KMS-11 (cell line): ENCODE measurements around the gene RHEBL1.

ENCODE experiments used
- H2AFZ ChIP-seq: fragments of 200-600 bp; sonication (generic); 2 replicates; pipeline ENCODE4 v1.6.1; 2016; ENCODE audit warnings: antibody characterized with exemption, mixed run types, low read depth
- H3K27ac ChIP-seq: fragments of 200-600 bp; sonication (generic); 2 replicates; pipeline ENCODE4 v1.6.1; 2016; ENCODE audit warnings: mild to moderate bottlenecking, mixed run types
- H3K27me3 ChIP-seq: fragments of 200-600 bp; sonication (generic); 2 replicates; pipeline ENCODE4 v1.6.1; 2017; ENCODE audit warnings: mild to moderate bottlenecking, low read depth, mixed run types, moderate library complexity; ENCODE audit not compliant: insufficient read depth
- H3K36me3 ChIP-seq: fragments of 200-600 bp; sonication (generic); 2 replicates; pipeline ENCODE4 v1.6.1; 2017; ENCODE audit warnings: mild to moderate bottlenecking, mixed run types; ENCODE audit not compliant: insufficient read depth
- H3K4me1 ChIP-seq: fragments of 200-600 bp; sonication (generic); 2 replicates; pipeline ENCODE4 v1.6.1; 2016; ENCODE audit warnings: mild to moderate bottlenecking, low read depth, mixed run types; ENCODE audit not compliant: poor library complexity, severe bottlenecking
- H3K4me2 ChIP-seq: fragments of 200-600 bp; sonication (generic); 2 replicates; pipeline ENCODE4 v1.7.0; 2016; ENCODE audit warnings: mild to moderate bottlenecking, mixed run types
- H3K4me3 ChIP-seq: fragments of 200-600 bp; sonication (generic); IDR thresholded peaks from 2 replicates; pipeline ENCODE4 v1.6.1; 2017; ENCODE audit warnings: low read depth, low read length, mixed read lengths; ENCODE audit not compliant: insufficient read depth
- H3K79me2 ChIP-seq: fragments of 200-600 bp; sonication (generic); 2 replicates; pipeline ENCODE4 v1.6.1; 2016; ENCODE audit warnings: low read depth, mixed run types; ENCODE audit not compliant: insufficient read depth
- H3K9ac ChIP-seq: fragments of 200-600 bp; sonication (generic); 2 replicates; pipeline ENCODE4 v1.6.1; 2016; ENCODE audit warnings: mild to moderate bottlenecking, mixed run types
- H4K20me1 ChIP-seq: fragments of 200-600 bp; sonication (generic); 2 replicates; pipeline ENCODE4 v1.6.1; 2016; ENCODE audit warnings: mild to moderate bottlenecking, mixed run types; ENCODE audit not compliant: insufficient read depth
- TF ChIP-seq, protein P1 (sequence below): fragments of 200-600 bp; sonication (generic); conservative IDR thresholded peaks from 2 replicates; pipeline ENCODE4 v1.6.1; 2017; ENCODE audit warnings: low read depth, mild to moderate bottlenecking, antibody characterized with exemption, low read length, moderate library complexity, mixed read lengths

RHEBL1 gene

GRCh38 chr12:49055978-49056754, 13.6 kb downstream of the RHEBL1 start:
- no peak overlapping the region for H3K27ac ChIP-seq
- peaks cover 27% of the 10 kb centered on the region for H3K4me1 ChIP-seq
- peak overlapping the region; percentile 84; the same call in 1 of the 2 replicates for H3K4me2 ChIP-seq
- no peaks in the 10 kb centered on the region for H3K27me3 ChIP-seq
- H3K36me3 ChIP-seq, result peaks cover 15% of the 10 kb centered on the region; the same call in 1 of the 2 replicates
- TF ChIP-seq, protein P1, sequence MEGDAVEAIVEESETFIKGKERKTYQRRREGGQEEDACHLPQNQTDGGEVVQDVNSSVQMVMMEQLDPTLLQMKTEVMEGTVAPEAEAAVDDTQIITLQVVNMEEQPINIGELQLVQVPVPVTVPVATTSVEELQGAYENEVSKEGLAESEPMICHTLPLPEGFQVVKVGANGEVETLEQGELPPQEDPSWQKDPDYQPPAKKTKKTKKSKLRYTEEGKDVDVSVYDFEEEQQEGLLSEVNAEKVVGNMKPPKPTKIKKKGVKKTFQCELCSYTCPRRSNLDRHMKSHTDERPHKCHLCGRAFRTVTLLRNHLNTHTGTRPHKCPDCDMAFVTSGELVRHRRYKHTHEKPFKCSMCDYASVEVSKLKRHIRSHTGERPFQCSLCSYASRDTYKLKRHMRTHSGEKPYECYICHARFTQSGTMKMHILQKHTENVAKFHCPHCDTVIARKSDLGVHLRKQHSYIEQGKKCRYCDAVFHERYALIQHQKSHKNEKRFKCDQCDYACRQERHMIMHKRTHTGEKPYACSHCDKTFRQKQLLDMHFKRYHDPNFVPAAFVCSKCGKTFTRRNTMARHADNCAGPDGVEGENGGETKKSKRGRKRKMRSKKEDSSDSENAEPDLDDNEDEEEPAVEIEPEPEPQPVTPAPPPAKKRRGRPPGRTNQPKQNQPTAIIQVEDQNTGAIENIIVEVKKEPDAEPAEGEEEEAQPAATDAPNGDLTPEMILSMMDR, result no peak
- H3K9ac ChIP-seq, result no peak overlapping the region
- H2AFZ ChIP-seq, result no peak overlapping the region
- peaks cover 29% of the 10 kb centered on the region for H4K20me1 ChIP-seq
- H3K4me3 ChIP-seq, result no peak overlapping the region
- peaks cover 61% of the 10 kb centered on the region for H3K79me2 ChIP-seq

DNA sequence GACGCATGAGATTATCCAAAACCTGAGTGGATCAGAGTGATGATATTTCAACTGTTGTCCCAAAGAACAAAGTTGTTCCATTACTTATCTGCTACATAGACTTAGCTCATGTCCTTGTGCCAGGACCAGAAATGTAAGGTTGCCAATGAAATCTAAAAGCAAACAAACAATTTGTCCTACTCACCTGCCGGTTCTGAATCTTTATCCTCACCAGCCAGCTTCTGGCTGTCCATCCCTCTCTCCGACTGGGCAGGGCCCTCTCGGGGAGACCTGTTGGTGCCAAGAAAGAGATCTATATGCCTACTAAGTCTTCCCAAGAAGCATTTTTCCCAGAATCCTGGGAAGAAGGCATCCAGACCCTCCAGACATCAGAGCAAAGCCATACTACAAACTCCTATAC, 14.7 kb downstream of the RHEBL1 start:
- no peak overlapping the region for H3K4me2 ChIP-seq
- H2AFZ ChIP-seq, result no peak overlapping the region
- peaks cover 57% of the 10 kb centered on the region for H3K79me2 ChIP-seq
- peaks cover 29% of the 10 kb centered on the region for H4K20me1 ChIP-seq
- H3K27me3 ChIP-seq, result no peaks in the 10 kb centered on the region
- no peak overlapping the region for H3K4me3 ChIP-seq
- no peak overlapping the region for H3K9ac ChIP-seq
- H3K27ac ChIP-seq, result no peak overlapping the region
- H3K4me1 ChIP-seq, result peaks cover 27% of the 10 kb centered on the region
- peaks cover 15% of the 10 kb centered on the region; the same call in 1 of the 2 replicates for H3K36me3 ChIP-seq
- TF ChIP-seq, protein P1, result no peak

DNA sequence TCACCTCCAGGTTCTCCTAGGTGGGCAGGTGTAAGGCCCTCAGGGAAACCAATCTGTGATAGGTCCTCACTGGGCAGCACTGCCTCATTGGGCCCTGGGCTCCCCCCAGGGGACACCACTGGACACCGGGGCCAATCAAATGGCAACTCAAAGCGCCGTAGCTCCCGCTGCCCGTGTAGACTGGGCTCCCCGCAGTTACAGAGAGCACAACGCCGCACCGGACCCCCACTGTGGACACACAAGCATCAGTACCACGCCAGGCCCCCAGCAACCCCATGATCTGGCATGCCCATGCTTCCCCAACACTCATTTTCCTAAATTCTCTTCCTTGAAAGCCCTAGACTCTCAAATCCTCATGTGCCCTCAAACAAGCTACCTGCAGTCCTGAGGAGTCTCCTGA, 15.3 kb downstream of the RHEBL1 start:
- Histone ChIP-seq H3K27me3 (no peaks in the 10 kb centered on the region), H3K4me2 (no peak overlapping the region), H3K79me2 (peaks cover 51% of the 10 kb centered on the region), H3K36me3 (peaks cover 15% of the 10 kb centered on the region; the same call in 1 of the 2 replicates), H3K4me3 (no peak overlapping the region), H2AFZ (no peak overlapping the region), H3K4me1 (peaks cover 27% of the 10 kb centered on the region), H4K20me1 (peaks cover 29% of the 10 kb centered on the region), H3K9ac (no peak overlapping the region), H3K27ac (no peak overlapping the region)
- TF ChIP-seq, protein P1, result no peak

- H3K36me3 ChIP-seq, result peaks cover 15% of the 10 kb centered on the region; the same call in 1 of the 2 replicates
- TF ChIP-seq, protein P1, result no peak
- no peak overlapping the region for H2AFZ ChIP-seq
- H3K27me3 ChIP-seq, result no peaks in the 10 kb centered on the region
- no peak overlapping the region for H3K27ac ChIP-seq
- H3K4me1 ChIP-seq, result peaks cover 27% of the 10 kb centered on the region
- no peak overlapping the region for H3K4me2 ChIP-seq
- H3K4me3 ChIP-seq, result no peak overlapping the region
- peaks cover 29% of the 10 kb centered on the region for H4K20me1 ChIP-seq
- peaks cover 47% of the 10 kb centered on the region for H3K79me2 ChIP-seq
- no peak overlapping the region for H3K9ac ChIP-seq
These were observed 15.7 kb downstream of the RHEBL1 start for GRCh38 chr12:49054096-49054495.
